ENCODE measurements around the gene AKTIP.
"Not testable (repeated sequence)": the region's sequence is repeated elsewhere in the genome, so short reads cannot be mapped to it uniquely, and the experiment has no call there.

The AKTIP gene

DNA sequence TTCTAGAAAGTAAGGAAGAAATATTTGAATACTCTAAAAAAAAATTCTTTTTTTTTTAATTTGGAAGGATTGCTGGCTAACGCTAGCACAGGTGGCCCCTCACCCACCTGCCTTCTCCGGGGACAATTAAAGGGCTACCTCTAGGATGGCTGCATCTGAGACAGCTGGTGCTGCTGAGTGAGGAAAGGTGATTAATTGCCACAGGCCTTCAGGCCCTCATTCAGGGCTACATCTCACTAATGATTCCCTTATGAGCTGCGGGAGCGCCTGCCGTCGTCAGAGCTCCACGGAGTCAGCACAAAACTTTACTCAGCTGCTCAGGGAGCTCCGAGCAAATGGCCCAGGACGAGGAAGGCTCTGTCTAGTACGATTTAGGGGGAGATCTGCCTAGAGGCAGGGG lies 27.0 kb upstream of the AKTIP start:
- H3K27me3 ChIP-seq (ENCODE audit: control insufficient read depth, insufficient read depth, low read length) = no peaks in the 10 kb centered on the region
- H3K36me3 ChIP-seq (ENCODE audit: control insufficient read depth, insufficient read depth, low read length) = no peaks in the 10 kb centered on the region

GRCh38 chr16:53529513-53529912 lies 26.5 kb upstream of the AKTIP start:
- H3K4me3 ChIP-seq (ENCODE audit: low read depth, low read length) = no peak overlapping the region
- no peaks in the 10 kb centered on the region for H3K36me3 ChIP-seq (ENCODE audit: control insufficient read depth, insufficient read depth, low read length)
- no peak overlapping the region for H3K9ac ChIP-seq (ENCODE audit: low read depth, low read length)
- no peaks in the 10 kb centered on the region for H3K27me3 ChIP-seq (ENCODE audit: control insufficient read depth, insufficient read depth, low read length)
- H3K4me1 ChIP-seq (ENCODE audit: control insufficient read depth, insufficient read depth, low read length) = no peaks in the 10 kb centered on the region
- no peaks in the 10 kb centered on the region for H3K9me3 ChIP-seq (ENCODE audit: control insufficient read depth, insufficient read depth, low read length)

More for the DNA sequence above, 27.0 kb upstream of the AKTIP start:
- Histone ChIP-seq H3K4me1 (ENCODE audit: control insufficient read depth, insufficient read depth, low read length) (no peaks in the 10 kb centered on the region), H3K9me3 (ENCODE audit: control insufficient read depth, insufficient read depth, low read length) (no peaks in the 10 kb centered on the region), H3K4me3 (ENCODE audit: low read depth, low read length) (no peak overlapping the region), H3K9ac (ENCODE audit: low read depth, low read length) (no peak overlapping the region)

GRCh38 chr16:53528797-53529196 lies 25.8 kb upstream of the AKTIP start:
- Histone ChIP-seq H3K36me3 (ENCODE audit: control insufficient read depth, insufficient read depth, low read length) (no peaks in the 10 kb centered on the region), H3K27me3 (ENCODE audit: control insufficient read depth, insufficient read depth, low read length) (no peaks in the 10 kb centered on the region), H3K9ac (ENCODE audit: low read depth, low read length) (no peak overlapping the region), H3K4me1 (ENCODE audit: control insufficient read depth, insufficient read depth, low read length) (no peaks in the 10 kb centered on the region), H3K4me3 (ENCODE audit: low read depth, low read length) (no peak overlapping the region), H3K9me3 (ENCODE audit: control insufficient read depth, insufficient read depth, low read length) (no peaks in the 10 kb centered on the region)

- no peak overlapping the region for H3K9ac ChIP-seq (ENCODE audit: low read depth, low read length)
- H3K4me1 ChIP-seq (ENCODE audit: control insufficient read depth, insufficient read depth, low read length) = no peaks in the 10 kb centered on the region
- no peaks in the 10 kb centered on the region for H3K27me3 ChIP-seq (ENCODE audit: control insufficient read depth, insufficient read depth, low read length)
- no peaks in the 10 kb centered on the region for H3K9me3 ChIP-seq (ENCODE audit: control insufficient read depth, insufficient read depth, low read length)
- H3K36me3 ChIP-seq (ENCODE audit: control insufficient read depth, insufficient read depth, low read length) = no peaks in the 10 kb centered on the region
- no peak overlapping the region for H3K4me3 ChIP-seq (ENCODE audit: low read depth, low read length)
Measured at GRCh38 chr16:53523971-53524548, 21.1 kb upstream of the AKTIP start.

GRCh38 chr16:53523126-53523804 lies 20.3 kb upstream of the AKTIP start:
- Histone ChIP-seq H3K4me3 (ENCODE audit: low read depth, low read length) (no peak overlapping the region), H3K27me3 (ENCODE audit: control insufficient read depth, insufficient read depth, low read length) (no peaks in the 10 kb centered on the region), H3K4me1 (ENCODE audit: control insufficient read depth, insufficient read depth, low read length) (no peaks in the 10 kb centered on the region), H3K9me3 (ENCODE audit: control insufficient read depth, insufficient read depth, low read length) (no peaks in the 10 kb centered on the region), H3K36me3 (ENCODE audit: control insufficient read depth, insufficient read depth, low read length) (no peaks in the 10 kb centered on the region), H3K9ac (ENCODE audit: low read depth, low read length) (no peak overlapping the region)

- Histone ChIP-seq H3K4me3 (ENCODE audit: low read depth, low read length) (no peak overlapping the region), H3K27me3 (ENCODE audit: control insufficient read depth, insufficient read depth, low read length) (no peaks in the 10 kb centered on the region), H3K36me3 (ENCODE audit: control insufficient read depth, insufficient read depth, low read length) (no peaks in the 10 kb centered on the region), H3K9ac (ENCODE audit: low read depth, low read length) (no peak overlapping the region), H3K9me3 (ENCODE audit: control insufficient read depth, insufficient read depth, low read length) (no peaks in the 10 kb centered on the region), H3K4me1 (ENCODE audit: control insufficient read depth, insufficient read depth, low read length) (no peaks in the 10 kb centered on the region)
Measured at GRCh38 chr16:53519417-53520091, 16.5 kb upstream of the AKTIP start.

DNA sequence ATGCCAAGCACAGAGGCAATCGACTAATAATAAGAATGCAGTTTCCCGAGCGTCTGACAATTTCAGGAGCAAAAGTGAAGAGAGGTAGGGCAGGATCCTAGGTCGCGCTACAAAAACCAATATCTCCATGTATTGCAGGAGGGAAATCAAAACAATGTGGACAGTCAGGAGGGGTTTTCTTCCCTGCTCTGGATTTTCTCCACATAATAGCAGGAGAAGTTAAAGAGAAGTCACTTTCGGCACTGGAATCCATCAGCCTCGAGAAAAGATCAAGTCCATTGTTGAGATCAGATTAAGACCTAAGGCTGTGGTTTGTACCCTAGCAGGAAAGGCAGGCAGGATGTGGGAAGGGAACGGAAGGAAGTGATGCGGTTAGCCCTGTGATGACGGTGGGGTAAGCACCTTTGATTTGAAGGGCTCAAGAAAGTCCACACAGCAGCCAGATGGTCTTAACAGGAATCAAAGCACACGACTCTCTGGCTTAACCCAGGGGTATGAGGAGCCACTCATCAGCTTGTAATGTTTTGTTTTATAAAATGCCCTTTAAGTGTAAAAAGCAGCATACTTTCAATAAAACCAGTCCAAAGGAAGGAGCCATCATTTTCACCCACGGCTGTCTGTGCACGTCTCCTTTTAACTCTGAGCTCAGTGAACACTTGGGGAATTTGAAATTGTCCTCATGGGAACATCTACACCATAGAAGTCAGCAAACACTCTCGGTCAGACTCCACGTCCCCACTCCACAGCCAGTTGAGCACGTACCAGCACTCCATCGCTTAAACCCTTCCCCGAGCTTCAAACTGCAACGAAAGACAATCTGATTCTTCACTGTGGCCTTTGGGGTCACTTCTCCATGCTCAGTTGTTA lies 15.8 kb upstream of the AKTIP start:
- Histone ChIP-seq H3K36me3 (ENCODE audit: control insufficient read depth, insufficient read depth, low read length) (no peaks in the 10 kb centered on the region), H3K4me1 (ENCODE audit: control insufficient read depth, insufficient read depth, low read length) (no peaks in the 10 kb centered on the region), H3K27me3 (ENCODE audit: control insufficient read depth, insufficient read depth, low read length) (no peaks in the 10 kb centered on the region), H3K9ac (ENCODE audit: low read depth, low read length) (no peak overlapping the region), H3K9me3 (ENCODE audit: control insufficient read depth, insufficient read depth, low read length) (no peaks in the 10 kb centered on the region), H3K4me3 (ENCODE audit: low read depth, low read length) (no peak overlapping the region)

- H3K4me1 ChIP-seq (ENCODE audit: control insufficient read depth, insufficient read depth, low read length) = no peaks in the 10 kb centered on the region
- no peak overlapping the region for H3K4me3 ChIP-seq (ENCODE audit: low read depth, low read length)
- no peaks in the 10 kb centered on the region for H3K27me3 ChIP-seq (ENCODE audit: control insufficient read depth, insufficient read depth, low read length)
- H3K36me3 ChIP-seq (ENCODE audit: control insufficient read depth, insufficient read depth, low read length) = no peaks in the 10 kb centered on the region
- H3K9ac ChIP-seq (ENCODE audit: low read depth, low read length) = no peak overlapping the region
- H3K9me3 ChIP-seq (ENCODE audit: control insufficient read depth, insufficient read depth, low read length) = no peaks in the 10 kb centered on the region
Measured at GRCh38 chr16:53517851-53518250, 14.8 kb upstream of the AKTIP start.

DNA sequence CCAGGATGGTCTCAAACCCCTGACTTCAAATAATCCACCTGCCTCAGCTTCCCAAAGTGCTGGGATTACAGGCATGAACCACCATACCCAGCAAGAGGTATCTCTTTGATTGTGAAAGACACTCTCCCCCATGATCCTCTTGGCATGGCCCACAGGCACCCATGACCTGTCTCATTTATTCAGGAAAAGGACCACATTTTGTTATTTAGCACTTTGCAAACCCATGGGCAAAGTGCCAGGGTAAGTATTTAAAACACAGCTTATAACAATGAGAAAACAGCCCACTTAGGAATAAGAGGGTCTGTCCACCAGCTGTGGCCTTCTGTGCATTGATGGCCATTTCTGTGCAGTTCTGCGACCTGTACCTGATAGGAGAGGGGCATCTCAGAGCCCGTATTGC lies 12.8 kb upstream of the AKTIP start:
- Histone ChIP-seq H3K9ac (ENCODE audit: low read depth, low read length) (no peak overlapping the region), H3K27me3 (ENCODE audit: control insufficient read depth, insufficient read depth, low read length) (no peaks in the 10 kb centered on the region), H3K9me3 (ENCODE audit: control insufficient read depth, insufficient read depth, low read length) (no peaks in the 10 kb centered on the region), H3K36me3 (ENCODE audit: control insufficient read depth, insufficient read depth, low read length) (no peaks in the 10 kb centered on the region), H3K4me1 (ENCODE audit: control insufficient read depth, insufficient read depth, low read length) (no peaks in the 10 kb centered on the region), H3K4me3 (ENCODE audit: low read depth, low read length) (no peak overlapping the region)

DNA sequence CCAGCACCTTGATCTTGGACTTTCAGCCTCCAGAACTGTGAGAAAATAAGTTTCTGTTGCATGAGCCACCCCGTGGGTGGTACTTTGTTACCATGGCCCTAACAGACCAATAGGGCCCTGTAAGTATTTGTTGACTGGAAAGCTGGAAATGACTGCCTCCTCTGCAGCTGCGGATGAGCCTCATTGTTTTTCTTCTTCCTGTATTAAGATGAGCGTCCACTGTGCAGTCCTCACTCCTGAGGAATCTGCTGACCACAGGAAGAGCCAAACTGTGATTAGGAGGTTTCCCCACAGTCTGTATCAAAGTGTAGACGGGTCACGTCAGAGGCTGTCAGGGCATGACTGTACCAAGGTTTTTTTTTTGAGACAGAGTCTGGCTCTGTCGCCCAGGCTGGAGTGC lies 12.2 kb upstream of the AKTIP start:
- Histone ChIP-seq H3K4me3 (ENCODE audit: low read depth, low read length) (no peak overlapping the region), H3K36me3 (ENCODE audit: control insufficient read depth, insufficient read depth, low read length) (no peaks in the 10 kb centered on the region), H3K9ac (ENCODE audit: low read depth, low read length) (no peak overlapping the region), H3K9me3 (ENCODE audit: control insufficient read depth, insufficient read depth, low read length) (no peaks in the 10 kb centered on the region), H3K27me3 (ENCODE audit: control insufficient read depth, insufficient read depth, low read length) (no peaks in the 10 kb centered on the region), H3K4me1 (ENCODE audit: control insufficient read depth, insufficient read depth, low read length) (peaks cover under 1% of the 10 kb centered on the region)

- not testable (repeated sequence) for H3K9ac ChIP-seq (ENCODE audit: low read depth, low read length); H3K9me3 ChIP-seq (ENCODE audit: control insufficient read depth, insufficient read depth, low read length); H3K4me3 ChIP-seq (ENCODE audit: low read depth, low read length); H3K27me3 ChIP-seq (ENCODE audit: control insufficient read depth, insufficient read depth, low read length); H3K4me1 ChIP-seq (ENCODE audit: control insufficient read depth, insufficient read depth, low read length); H3K36me3 ChIP-seq (ENCODE audit: control insufficient read depth, insufficient read depth, low read length)
Measured at GRCh38 chr16:53512795-53513194, 9.8 kb upstream of the AKTIP start.
